Activated T-cell treated with anti-CD3 and anti-CD28 coated beads for 24 hours (primary cell): ENCODE data around the gene IGSF9B.

Experiments used
- DNase-seq: peaks from one replicate; pipeline ENCODE4 v3.0.0-alpha.2; 2020; ENCODE audit warnings: low read depth

The IGSF9B gene

GRCh38 chr11:133955945-133956421 is 785 bp downstream of the IGSF9B start:
- no peak for DNase-seq

GRCh38 chr11:133955081-133955891 is 1.5 kb downstream of the IGSF9B start:
- DNase-seq: no peak

- DNase-seq: no peak
Measured at GRCh38 chr11:133953999-133954398, 2.8 kb downstream of the IGSF9B start.

GRCh38 chr11:133953547-133953946 is 3.2 kb downstream of the IGSF9B start:
- no peak for DNase-seq

- DNase-seq: no peak
Measured at GRCh38 chr11:133952199-133953190, 4.3 kb downstream of the IGSF9B start.

GRCh38 chr11:133951327-133952198 is 5.2 kb downstream of the IGSF9B start:
- DNase-seq: no peak

- DNase-seq: no peak
Measured at GRCh38 chr11:133950874-133951326, 5.9 kb downstream of the IGSF9B start.

- no peak for DNase-seq
Measured at GRCh38 chr11:133950421-133950820, 6.3 kb downstream of the IGSF9B start.

- no peak for DNase-seq
Measured at GRCh38 chr11:133949129-133949528, 7.6 kb downstream of the IGSF9B start.

- DNase-seq: no peak
Measured at GRCh38 chr11:133948711-133949110, 8.1 kb downstream of the IGSF9B start.

GRCh38 chr11:133947321-133947756 is 9.4 kb downstream of the IGSF9B start:
- DNase-seq: no peak

- no peak for DNase-seq
Measured at GRCh38 chr11:133946541-133947318, 10.0 kb downstream of the IGSF9B start.

GRCh38 chr11:133946051-133946450 is 10.7 kb downstream of the IGSF9B start:
- no peak for DNase-seq

- peak; percentile 76 for DNase-seq
Measured at GRCh38 chr11:133945087-133945974, 11.4 kb downstream of the IGSF9B start.

GRCh38 chr11:133943950-133944698 is 12.6 kb downstream of the IGSF9B start:
- DNase-seq: no peak

GRCh38 chr11:133942577-133942976 is 14.2 kb downstream of the IGSF9B start:
- DNase-seq: no peak

GRCh38 chr11:133941546-133941945 is 15.2 kb downstream of the IGSF9B start:
- no peak for DNase-seq

- no peak for DNase-seq
Measured at GRCh38 chr11:133940034-133940433, 16.7 kb downstream of the IGSF9B start.

GRCh38 chr11:133939558-133939957 is 17.2 kb downstream of the IGSF9B start:
- DNase-seq: no peak
